Mucosa of descending colon (tissue), 3 donors: Measurements from ENCODE around the gene TNS1. TPM values are rescaled to one million over a fixed set of nuclear protein-coding genes. Genes with fewer than 3 reads are reported as not detected.

Experiments
- ATAC-seq: fragments of 200-7000 bp; cut with Tn5 transposase; one replicate; pipeline ENCODE4 v1.9.1; 2020; ENCODE audit warnings: mild to moderate bottlenecking, moderate library complexity
- DNase-seq, 3 donors: peaks; one replicate each; pipeline ENCODE4 v3.0.0-alpha.2; 2020
- H3K36me3 ChIP-seq: fragments of 200-600 bp; one replicate; pipeline ENCODE4 v1.8.0; 2021; ENCODE audit warnings: low read depth, mild to moderate bottlenecking
- H3K4me1 ChIP-seq: fragments of 200-600 bp; one replicate; pipeline ENCODE4 v1.8.0; 2021; ENCODE audit warnings: low read depth, mild to moderate bottlenecking
- H3K4me3 ChIP-seq: fragments of 200-600 bp; one replicate; pipeline ENCODE4 v1.8.0; 2021; ENCODE audit warnings: mild to moderate bottlenecking
- H3K9me3 ChIP-seq: fragments of 200-600 bp; one replicate; pipeline ENCODE4 v1.8.0; 2021; ENCODE audit warnings: mild to moderate bottlenecking
- CTCF ChIP-seq: fragments of 200-600 bp; IDR thresholded peaks from one replicate; pipeline ENCODE4 v1.8.0; 2022; ENCODE audit warnings: antibody characterized with exemption, mild to moderate bottlenecking
- intact Hi-C, 2 donors: fragments of 100-400 bp; cut with DNase I in 1 of 2; cut with micrococcal nuclease in 1 of 2; formaldehyde crosslinking; loops; one replicate each; pipeline versions ENCODE4 v1.11.0 to v1.11.1; 2022; cut with DNase I, micrococcal nuclease
- total RNA-seq, 3 donors: library from RNA; stranded (reverse); fragmentation: NEBNext Ultra II Directional in 2 of 3; extraction: Animal tissue kit (Norgen Biotek cat#: 25700) in 2 of 3; gene quantifications; one replicate each; pipeline versions ENCODE4 v1.2.1 to v1.2.4, GENCODE V29; 2021 to 2023
- donor health status: DM: no; HTN: no; CAD: no; lungs with moderate emphysema.
- donor health status: DM: no; HTN: no; CAD: no.
- donor health status: DM: no; HTN: yes; CAD: no.

Gene TNS1
- total RNA-seq, 3 donors from 2014 or later, result 43.8 to 1,458 (median 121) TPM

GRCh38 chr2:218043100-218043499, 40.3 kb upstream of the TNS1 start:
- no peaks in the 10 kb centered on the region for H3K9me3 ChIP-seq
- ATAC-seq, result no peak
- no peaks in the 10 kb centered on the region for H3K36me3 ChIP-seq
- DNase-seq, result no peak
- intact Hi-C loops, result no loop called here
- H3K4me3 ChIP-seq, result no peak overlapping the region
- no peak for TF ChIP-seq CTCF
- H3K4me1 ChIP-seq, result no peaks in the 10 kb centered on the region

- Histone ChIP-seq H3K4me3 (no peak overlapping the region), H3K36me3 (no peaks in the 10 kb centered on the region), H3K9me3 (no peaks in the 10 kb centered on the region), H3K4me1 (no peaks in the 10 kb centered on the region)
- intact Hi-C loops, result no loop called here
- no peak for TF ChIP-seq CTCF
- DNase-seq (no peak), ATAC-seq (no peak)
Observed at GRCh38 chr2:218041302-218042168, 38.7 kb upstream of the TNS1 start.

GRCh38 chr2:218040883-218041282, 38.1 kb upstream of the TNS1 start:
- no peaks in the 10 kb centered on the region for H3K36me3 ChIP-seq
- no peaks in the 10 kb centered on the region for H3K4me1 ChIP-seq
- H3K9me3 ChIP-seq, result no peaks in the 10 kb centered on the region
- TF ChIP-seq CTCF, result no peak
- no peak overlapping the region for H3K4me3 ChIP-seq
- ATAC-seq (no peak), DNase-seq (no peak)
- intact Hi-C loops, result no loop called here

GRCh38 chr2:218039171-218039570, 36.4 kb upstream of the TNS1 start:
- TF ChIP-seq CTCF, result no peak
- Histone ChIP-seq H3K4me1 (no peaks in the 10 kb centered on the region), H3K4me3 (no peak overlapping the region), H3K9me3 (no peaks in the 10 kb centered on the region), H3K36me3 (no peaks in the 10 kb centered on the region)
- ATAC-seq, result no peak
- intact Hi-C loops, result no loop called here
- DNase-seq, result no peak

GRCh38 chr2:218036371-218036770, 33.6 kb upstream of the TNS1 start:
- intact Hi-C loops, result no loop called here
- Histone ChIP-seq H3K9me3 (no peaks in the 10 kb centered on the region), H3K4me3 (no peak overlapping the region), H3K4me1 (no peaks in the 10 kb centered on the region), H3K36me3 (no peaks in the 10 kb centered on the region)
- TF ChIP-seq CTCF, result no peak
- DNase-seq (no peak), ATAC-seq (no peak)
